H54 (cell line): ENCODE measurements around the gene EPHB3.

Experiments used
- DNase-seq: peaks from one replicate; pipeline ENCODE4 v3.0.0; 2011; ENCODE audit warnings: low spot score, mixed read lengths; ENCODE audit not compliant: insufficient read length
- FAIRE-seq: peaks from 3 replicates; lab custom pipeline; 2011; peaks lifted over from hg19 to GRCh38; lab: Jason Lieb, UNC
- POLR2A ChIP-seq: IDR thresholded peaks from 2 replicates; pipeline ENCODE4 v1.6.1; 2011; ENCODE audit warnings: low read depth, mild to moderate bottlenecking, low read length

Gene EPHB3

GRCh38 chr3:184561061-184561912, at the start of gene EPHB3:
Gene EPHB3, plus strand, starts transcription at chr3:184561785. Its CDS starts 451 bp downstream, at chr3:184562236.
- peak; percentile 76 for TF ChIP-seq POLR2A
- FAIRE-seq (peak; percentile 87), DNase-seq (peak; percentile 100)

- DNase-seq (no peak), FAIRE-seq (no peak)
- TF ChIP-seq POLR2A = no peak
Observed at GRCh38 chr3:184512621-184513020, 49.0 kb upstream of the EPHB3 start.

GRCh38 chr3:184513276-184514170, 48.1 kb upstream of the EPHB3 start:
- FAIRE-seq = peak; percentile 69
- no peak for TF ChIP-seq POLR2A
- peak; percentile 90 for DNase-seq

- DNase-seq = no peak
- no peak for TF ChIP-seq POLR2A
- FAIRE-seq = no peak
Observed at GRCh38 chr3:184514171-184514490, 47.5 kb upstream of the EPHB3 start.

- no peak for TF ChIP-seq POLR2A
- FAIRE-seq (peak; percentile 100), DNase-seq (peak; percentile 91)
Observed at GRCh38 chr3:184523825-184524615, 37.6 kb upstream of the EPHB3 start.

GRCh38 chr3:184524981-184525336, 36.6 kb upstream of the EPHB3 start:
- no peak for DNase-seq
- no peak for FAIRE-seq
- TF ChIP-seq POLR2A = no peak

- no peak for TF ChIP-seq POLR2A
- no peak for DNase-seq
- FAIRE-seq = no peak
Observed at GRCh38 chr3:184525337-184526087, 36.1 kb upstream of the EPHB3 start.

- DNase-seq = no peak
- no peak for FAIRE-seq
- TF ChIP-seq POLR2A = no peak
Observed at GRCh38 chr3:184526088-184526433, 35.5 kb upstream of the EPHB3 start.

- no peak for FAIRE-seq
- DNase-seq = no peak
- no peak for TF ChIP-seq POLR2A
Observed at GRCh38 chr3:184531626-184532280, 29.8 kb upstream of the EPHB3 start.

GRCh38 chr3:184532940-184533732, 28.4 kb upstream of the EPHB3 start:
- DNase-seq (no peak), FAIRE-seq (no peak)
- TF ChIP-seq POLR2A = no peak

GRCh38 chr3:184537885-184538665, 23.5 kb upstream of the EPHB3 start:
- FAIRE-seq = no peak
- DNase-seq = no peak
- no peak for TF ChIP-seq POLR2A
